ENCODE results near the gene HRAS. TPM values are rescaled to one million over a fixed set of nuclear protein-coding genes. Genes with fewer than 3 reads are reported as not detected.

HRAS gene
- total RNA-seq, 1 experiment from 2014 or later = 47.2 TPM

GRCh38 chr11:489610-490185, 45.7 kb downstream of the HRAS start:
- POLR2A ChIA-PET (ENCODE audit: unreplicated experiment) = no interaction called here
- H3K36me3 ChIP-seq (ENCODE audit: low read depth) = no peaks in the 10 kb centered on the region
- no TSS peak for BruUV-seq (replicated peaks)

GRCh38 chr11:488992-489391, 46.4 kb downstream of the HRAS start:
- H3K4me3 ChIP-seq = no peak overlapping the region
- intact Hi-C loops (cut with micrococcal nuclease; ENCODE audit: unreplicated experiment) = no loop called here
- TF ChIP-seq, protein P1, sequence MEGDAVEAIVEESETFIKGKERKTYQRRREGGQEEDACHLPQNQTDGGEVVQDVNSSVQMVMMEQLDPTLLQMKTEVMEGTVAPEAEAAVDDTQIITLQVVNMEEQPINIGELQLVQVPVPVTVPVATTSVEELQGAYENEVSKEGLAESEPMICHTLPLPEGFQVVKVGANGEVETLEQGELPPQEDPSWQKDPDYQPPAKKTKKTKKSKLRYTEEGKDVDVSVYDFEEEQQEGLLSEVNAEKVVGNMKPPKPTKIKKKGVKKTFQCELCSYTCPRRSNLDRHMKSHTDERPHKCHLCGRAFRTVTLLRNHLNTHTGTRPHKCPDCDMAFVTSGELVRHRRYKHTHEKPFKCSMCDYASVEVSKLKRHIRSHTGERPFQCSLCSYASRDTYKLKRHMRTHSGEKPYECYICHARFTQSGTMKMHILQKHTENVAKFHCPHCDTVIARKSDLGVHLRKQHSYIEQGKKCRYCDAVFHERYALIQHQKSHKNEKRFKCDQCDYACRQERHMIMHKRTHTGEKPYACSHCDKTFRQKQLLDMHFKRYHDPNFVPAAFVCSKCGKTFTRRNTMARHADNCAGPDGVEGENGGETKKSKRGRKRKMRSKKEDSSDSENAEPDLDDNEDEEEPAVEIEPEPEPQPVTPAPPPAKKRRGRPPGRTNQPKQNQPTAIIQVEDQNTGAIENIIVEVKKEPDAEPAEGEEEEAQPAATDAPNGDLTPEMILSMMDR (conservative IDR thresholded peaks at IDR 0.05) = no peak
- TF ChIP-seq EZH2 (IDR thresholded peaks at IDR 0.05; ENCODE audit: low read depth) = no peak
- no peaks in the 10 kb centered on the region for H3K36me3 ChIP-seq (ENCODE audit: low read depth)
- no peak overlapping the region for H2AFZ ChIP-seq
- POLR2A ChIA-PET (ENCODE audit: unreplicated experiment) = no interaction called here
- no peaks in the 10 kb centered on the region for H3K79me2 ChIP-seq (ENCODE audit: low read depth)
- H3K4me2 ChIP-seq = no peak overlapping the region
- no peaks in the 10 kb centered on the region for H3F3A ChIP-seq (ENCODE audit: insufficient read depth, low read depth)
- no peaks in the 10 kb centered on the region for H4K20me1 ChIP-seq (ENCODE audit: insufficient read depth)
- no peaks in the 10 kb centered on the region for H3K4me1 ChIP-seq (replicated peaks; ENCODE audit: insufficient read depth)
- CTCF ChIA-PET = no interaction called here
- no peak overlapping the region for H3K27ac ChIP-seq
- no peaks in the 10 kb centered on the region for H3K9me2 ChIP-seq (ENCODE audit: insufficient read depth)
- DNase-seq = no peak
- no peaks in the 10 kb centered on the region for H3K27me3 ChIP-seq (ENCODE audit: insufficient read depth, low read depth)
- no TSS peak for BruUV-seq (replicated peaks)
- H3K9me3 ChIP-seq (ENCODE audit: insufficient read depth, low read depth) = no peaks in the 10 kb centered on the region

More at GRCh38 chr11:489610-490185, 45.7 kb downstream of the HRAS start:
- no peaks in the 10 kb centered on the region for H3K9me2 ChIP-seq (ENCODE audit: insufficient read depth)
- H4K20me1 ChIP-seq (ENCODE audit: insufficient read depth) = no peaks in the 10 kb centered on the region
- H3K27me3 ChIP-seq (ENCODE audit: insufficient read depth, low read depth) = no peaks in the 10 kb centered on the region
- no peak overlapping the region for H3K4me3 ChIP-seq
- no peaks in the 10 kb centered on the region for H3K79me2 ChIP-seq (ENCODE audit: low read depth)
- H3K4me1 ChIP-seq (replicated peaks; ENCODE audit: insufficient read depth) = no peaks in the 10 kb centered on the region
- H3K27ac ChIP-seq = no peak overlapping the region
- H3K4me2 ChIP-seq = no peak overlapping the region
- H2AFZ ChIP-seq = no peak overlapping the region
- DNase-seq = no peak
- intact Hi-C loops (cut with micrococcal nuclease; ENCODE audit: unreplicated experiment) = no loop called here
- H3F3A ChIP-seq (ENCODE audit: insufficient read depth, low read depth) = no peaks in the 10 kb centered on the region
- CTCF ChIA-PET = no interaction called here
- H3K9me3 ChIP-seq (ENCODE audit: insufficient read depth, low read depth) = no peaks in the 10 kb centered on the region
- TF ChIP-seq, protein P1 (conservative IDR thresholded peaks at IDR 0.05) = no peak
- no peak for TF ChIP-seq EZH2 (IDR thresholded peaks at IDR 0.05; ENCODE audit: low read depth)

DNA sequence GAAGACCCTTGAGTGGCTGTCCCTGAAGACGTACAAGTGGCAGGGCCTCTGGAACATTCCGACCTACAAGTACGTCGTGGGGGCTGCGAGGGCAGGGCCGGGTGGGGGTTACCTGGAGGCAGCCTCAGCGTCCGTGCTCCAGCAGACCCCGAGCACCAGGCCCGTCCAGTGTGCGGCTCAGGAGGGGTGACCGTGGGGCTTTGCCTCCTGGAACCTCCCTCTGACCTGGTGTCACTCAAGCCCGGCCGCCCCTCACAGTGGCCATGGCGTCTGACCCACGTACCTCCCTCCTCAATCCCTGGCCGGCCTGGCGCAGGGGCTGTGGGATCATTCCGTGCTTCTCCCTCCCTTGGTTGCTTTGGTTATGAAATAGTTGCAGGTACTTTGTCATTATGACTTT, 46.8 kb downstream of the HRAS start:
- H2AFZ ChIP-seq = no peak overlapping the region
- H4K20me1 ChIP-seq (ENCODE audit: insufficient read depth) = no peaks in the 10 kb centered on the region
- intact Hi-C loops (cut with micrococcal nuclease; ENCODE audit: unreplicated experiment) = no loop called here
- H3F3A ChIP-seq (ENCODE audit: insufficient read depth, low read depth) = no peaks in the 10 kb centered on the region
- no peak overlapping the region for H3K4me2 ChIP-seq
- DNase-seq = no peak
- BruUV-seq (replicated peaks) = no TSS peak
- no peaks in the 10 kb centered on the region for H3K79me2 ChIP-seq (ENCODE audit: low read depth)
- CTCF ChIA-PET = no interaction called here
- H3K27me3 ChIP-seq (ENCODE audit: insufficient read depth, low read depth) = no peaks in the 10 kb centered on the region
- no peak overlapping the region for H3K4me3 ChIP-seq
- no peaks in the 10 kb centered on the region for H3K4me1 ChIP-seq (replicated peaks; ENCODE audit: insufficient read depth)
- TF ChIP-seq, protein P1 (conservative IDR thresholded peaks at IDR 0.05) = no peak
- TF ChIP-seq EZH2 (IDR thresholded peaks at IDR 0.05; ENCODE audit: low read depth) = no peak
- H3K9me2 ChIP-seq (ENCODE audit: insufficient read depth) = no peaks in the 10 kb centered on the region
- POLR2A ChIA-PET (ENCODE audit: unreplicated experiment) = no interaction called here
- H3K9me3 ChIP-seq (ENCODE audit: insufficient read depth, low read depth) = no peaks in the 10 kb centered on the region
- H3K27ac ChIP-seq = no peak overlapping the region
- no peaks in the 10 kb centered on the region for H3K36me3 ChIP-seq (ENCODE audit: low read depth)
